Erythroblast (primary cell): ENCODE data around the gene BPIFB2.

Experiments used
- GATA1 ChIP-seq: IDR thresholded peaks from 2 replicates; pipeline ENCODE4 v1.6.1; 2011; ENCODE audit warnings: low read depth, mild to moderate bottlenecking, control low read depth, low read length, moderate library complexity
- POLR2A ChIP-seq: IDR thresholded peaks from 2 replicates; pipeline ENCODE4 v1.6.1; 2011; ENCODE audit warnings: mild to moderate bottlenecking, low read length

- no peak for TF ChIP-seq POLR2A
- no peak for TF ChIP-seq GATA1
Measured at GRCh38 chr20:33026072-33026778, 18.7 kb downstream of the BPIFB2 start.
